H9 (cell line): ENCODE measurements around the gene CBFA2T2. TPM values are rescaled to one million over a fixed set of nuclear protein-coding genes. Genes with fewer than 3 reads are reported as not detected.

Experiments used
- DNase-seq: peaks from one replicate; pipeline ENCODE4 v3.0.0-alpha.2; 2017
- H2AFZ ChIP-seq: one replicate; pipeline ENCODE4 v1.6.1; 2013; ENCODE audit warnings: mild to moderate bottlenecking, low read length, control low read depth, moderate library complexity
- H2AK5ac ChIP-seq: 2 replicates; pipeline ENCODE4 v1.6.1; 2013; ENCODE audit warnings: low read length, control low read depth, mixed read lengths; ENCODE audit not compliant: insufficient read length
- H2BK120ac ChIP-seq: one replicate; pipeline ENCODE4 v1.6.1; 2013; ENCODE audit warnings: low read depth, mild to moderate bottlenecking, low read length, control low read depth, inconsistent platforms; ENCODE audit not compliant: poor library complexity, severe bottlenecking
- H2BK12ac ChIP-seq: 2 replicates; pipeline ENCODE4 v1.6.1; 2013; ENCODE audit warnings: low read length, control low read depth, mixed read lengths, low read depth; ENCODE audit not compliant: insufficient read length
- H2BK15ac ChIP-seq: 2 replicates; pipeline ENCODE4 v1.6.1; 2013; ENCODE audit warnings: low read depth, low read length, control low read depth
- H2BK20ac ChIP-seq: one replicate; pipeline ENCODE4 v1.6.1; 2013; ENCODE audit warnings: low read depth, mild to moderate bottlenecking, low read length, control low read depth, inconsistent platforms; ENCODE audit not compliant: poor library complexity, severe bottlenecking
- H2BK5ac ChIP-seq: 2 replicates; pipeline ENCODE4 v1.6.1; 2013; ENCODE audit warnings: low read length, control low read depth, mixed read lengths; ENCODE audit not compliant: insufficient read length
- H3K14ac ChIP-seq: 2 replicates; pipeline ENCODE4 v1.6.1; 2013; ENCODE audit warnings: low read length, control low read depth; ENCODE audit not compliant: insufficient read depth
- H3K18ac ChIP-seq: 2 replicates; pipeline ENCODE4 v1.6.1; 2013; ENCODE audit warnings: low read depth, mild to moderate bottlenecking, mixed read lengths, low read length, control low read depth; ENCODE audit not compliant: insufficient read length
- H3K23ac ChIP-seq: 2 replicates; pipeline ENCODE4 v1.6.1; 2013; ENCODE audit warnings: low read length, control low read depth, mixed read lengths, low read depth; ENCODE audit not compliant: insufficient read length
- H3K23me2 ChIP-seq: 2 replicates; pipeline ENCODE4 v1.6.1; 2013; ENCODE audit warnings: low read depth, mild to moderate bottlenecking, mixed read lengths, low read length, control low read depth; ENCODE audit not compliant: insufficient read length, poor library complexity, severe bottlenecking
- H3K27ac ChIP-seq: 2 replicates; pipeline ENCODE4 v1.5.1; 2013; ENCODE audit warnings: low read length, control low read depth, mixed read lengths, low read depth; ENCODE audit not compliant: insufficient read length
- H3K27me3 ChIP-seq: 2 replicates; pipeline ENCODE4 v1.6.1; 2013; ENCODE audit warnings: low read length, control low read depth, inconsistent platforms; ENCODE audit not compliant: insufficient read depth
- H3K4ac ChIP-seq: 2 replicates; pipeline ENCODE4 v1.6.1; 2013; ENCODE audit warnings: low read depth, mild to moderate bottlenecking, control low read depth, inconsistent platforms, low read length, moderate library complexity
- H3K4me1 ChIP-seq: 2 replicates; pipeline ENCODE4 v1.6.1; 2013; ENCODE audit warnings: low read length, control low read depth, inconsistent platforms; ENCODE audit not compliant: insufficient read depth
- H3K4me2 ChIP-seq: 2 replicates; pipeline ENCODE4 v1.6.1; 2013; ENCODE audit warnings: low read length, control low read depth, mixed read lengths; ENCODE audit not compliant: insufficient read length, insufficient read depth
- H3K56ac ChIP-seq: 2 replicates; pipeline ENCODE4 v1.6.1; 2013; ENCODE audit warnings: low read depth, mild to moderate bottlenecking, mixed read lengths, low read length, control low read depth; ENCODE audit not compliant: insufficient read length
- H3K79me1 ChIP-seq: 2 replicates; pipeline ENCODE4 v1.6.1; 2013; ENCODE audit warnings: low read depth, mild to moderate bottlenecking, moderate library complexity, low read length, control low read depth, inconsistent platforms; ENCODE audit not compliant: insufficient read depth, poor library complexity, severe bottlenecking
- H3K79me2 ChIP-seq: 2 replicates; pipeline ENCODE4 v1.6.1; 2013; ENCODE audit warnings: low read length, control low read depth, inconsistent platforms; ENCODE audit not compliant: insufficient read depth
- H3K9ac ChIP-seq: 2 replicates; pipeline ENCODE4 v1.6.1; 2013; ENCODE audit warnings: low read length, control low read depth, mixed read lengths; ENCODE audit not compliant: insufficient read length; ENCODE audit errors: extremely low read depth
- H3K9me3 ChIP-seq: one replicate; pipeline ENCODE4 v1.6.1; 2013; ENCODE audit warnings: low read depth, low read length, inconsistent platforms; ENCODE audit not compliant: control insufficient read depth
- H3T11ph ChIP-seq: one replicate; pipeline ENCODE4 v1.6.1; 2013; ENCODE audit warnings: mild to moderate bottlenecking, low read length, control low read depth, inconsistent platforms
- H4K20me1 ChIP-seq: one replicate; pipeline ENCODE4 v1.6.1; 2013; ENCODE audit not compliant: control insufficient read depth, insufficient read length, insufficient read depth
- H4K5ac ChIP-seq: 2 replicates; pipeline ENCODE4 v1.6.1; 2013; ENCODE audit warnings: low read depth, mild to moderate bottlenecking, mixed read lengths, low read length, control low read depth; ENCODE audit not compliant: insufficient read length
- H4K8ac ChIP-seq: replicated peaks from 2 replicates; pipeline ENCODE4 v1.6.1; 2013; ENCODE audit warnings: low read length, control low read depth, mixed read lengths, low read depth; ENCODE audit not compliant: insufficient read length
- H4K91ac ChIP-seq: 2 replicates; pipeline ENCODE4 v1.6.1; 2013; ENCODE audit warnings: low read depth, mild to moderate bottlenecking, moderate library complexity, mixed read lengths, low read length, control low read depth; ENCODE audit not compliant: insufficient read length
- H3K27ac Mint-ChIP-seq, 3 experiments: 2 replicates in 2 of 3; 3 replicates in 1 of 3; pipeline ENCODE4 v1.8.0; 2020 to 2021; ENCODE audit warnings: mixed read lengths in 3 of 3, mild to moderate bottlenecking in 1 of 3, moderate library complexity in 1 of 3
- H3K27me3 Mint-ChIP-seq: 2 replicates; pipeline ENCODE4 v1.8.0; 2021; ENCODE audit warnings: low read depth, mild to moderate bottlenecking, moderate library complexity, mixed read lengths
- H3K36me3 Mint-ChIP-seq, 3 experiments: 2 replicates in 2 of 3; 3 replicates in 1 of 3; pipeline ENCODE4 v1.8.0; 2020 to 2021; ENCODE audit warnings: low read depth in 3 of 3, mixed read lengths in 3 of 3; ENCODE audit not compliant: insufficient read depth in 1 of 3
- H3K4me1 Mint-ChIP-seq, 2 experiments: 2 replicates each; pipeline ENCODE4 v1.8.0; 2020; ENCODE audit warnings: mixed read lengths in 2 of 2
- H3K4me3 Mint-ChIP-seq, 2 experiments: 2 replicates in 1 of 2; 3 replicates in 1 of 2; pipeline ENCODE4 v1.8.0; 2020 to 2021; ENCODE audit warnings: mild to moderate bottlenecking in 2 of 2, mixed read lengths in 2 of 2, moderate library complexity in 1 of 2
- H3K9me3 Mint-ChIP-seq, 2 experiments: 2 replicates in 1 of 2; 3 replicates in 1 of 2; pipeline ENCODE4 v1.8.0; 2020; ENCODE audit warnings: mild to moderate bottlenecking in 2 of 2, mixed read lengths in 2 of 2, moderate library complexity in 1 of 2
- CTCF ChIP-seq: fragments of 200-600 bp; sonication (generic); conservative IDR thresholded peaks from 3 replicates; pipeline ENCODE4 v1.8.0; 2021; ENCODE audit warnings: antibody characterized with exemption, mild to moderate bottlenecking
- WGBS: extraction: QIAGEN DNeasy Blood & Tissue Kit; methylation state at CpG from one replicate; pipeline ENCODE4 v1.1.7; 2013; ENCODE audit warnings: missing lambda C conversion rate, low lambda C conversion rate, mixed read lengths; ENCODE audit not compliant: insufficient read length; ENCODE audit errors: extremely low coverage; 5-methylcytosine and 5-hydroxymethylcytosine counted together
- total RNA-seq: library from RNA; stranded (reverse); gene quantifications from 2 replicates; pipeline ENCODE4 v1.2.1, GENCODE V29; 2021

The CBFA2T2 gene
- total RNA-seq, 1 experiment from 2014 or later, result 11.2 TPM

DNA sequence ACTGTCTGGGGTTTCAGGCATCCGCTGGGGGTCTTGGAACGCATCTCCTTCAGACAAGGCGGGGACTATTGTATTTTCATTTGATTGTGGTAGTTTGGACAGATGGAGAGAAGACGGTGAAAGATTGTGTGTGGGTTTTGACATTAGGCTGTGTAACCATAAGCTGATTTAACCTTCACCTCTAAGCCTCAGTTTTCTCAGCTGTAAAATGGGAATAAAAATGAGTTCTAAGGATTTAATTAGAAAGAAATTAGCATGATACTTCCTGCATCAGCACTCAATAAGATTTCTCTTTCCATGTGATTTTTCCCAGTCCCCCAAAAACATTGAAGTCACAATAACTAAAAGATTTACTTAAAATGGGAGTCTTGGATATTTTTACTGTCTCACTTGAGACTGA, 78.1 kb downstream of the CBFA2T2 start:
- H3K79me1 ChIP-seq, result no peaks in the 10 kb centered on the region
- no peak overlapping the region for H2BK120ac ChIP-seq
- no peaks in the 10 kb centered on the region for H4K20me1 ChIP-seq
- no peaks in the 10 kb centered on the region for H3K9me3 ChIP-seq
- no peak overlapping the region for H3K4ac ChIP-seq
- no peak overlapping the region for H2AK5ac ChIP-seq
- peak overlapping the region in 1 of 2 experiments; percentile 52; a peak in 1 of 5 replicates for H3K4me3 Mint-ChIP-seq
- no peaks in the 10 kb centered on the region; the same call in 1 of the 2 replicates for H3K4me1 ChIP-seq
- no peak overlapping the region for H3K23ac ChIP-seq
- H4K5ac ChIP-seq, result no peak overlapping the region
- no peaks in the 10 kb centered on the region for H3K79me2 ChIP-seq
- no peak overlapping the region for H2BK20ac ChIP-seq
- no CpG with 5 or more reads among the region's 4 CpGs for WGBS
- H3K56ac ChIP-seq, result no peak overlapping the region
- no peak overlapping the region for H2BK12ac ChIP-seq
- H3K27me3 Mint-ChIP-seq, result peaks cover 43% of the 10 kb centered on the region
- peaks cover 3% of the 10 kb centered on the region; the same call in 1 of the 2 replicates for H3K27me3 ChIP-seq
- no peak overlapping the region for H2BK5ac ChIP-seq
- H4K91ac ChIP-seq, result no peak overlapping the region
- no peak for DNase-seq
- no peak for TF ChIP-seq CTCF
- no peak overlapping the region for H2AFZ ChIP-seq
- no peak overlapping the region for H4K8ac ChIP-seq
- H3K9me3 Mint-ChIP-seq, result no peaks in the 10 kb centered on the region
- no peak overlapping the region for H3K27ac ChIP-seq
- peak overlapping the region in 2 of 3 experiments; percentile 28 to 62; a peak in 1 of 7 replicates for H3K27ac Mint-ChIP-seq
- H3K18ac ChIP-seq, result no peak overlapping the region
- no peak overlapping the region for H3K14ac ChIP-seq
- H3K36me3 Mint-ChIP-seq, result no peaks in the 10 kb centered on the region
- no peak overlapping the region for H3T11ph ChIP-seq
- H3K4me1 Mint-ChIP-seq, result peaks cover 38 to 43% of the 10 kb centered on the region in 2 experiments
- H3K23me2 ChIP-seq, result no peaks in the 10 kb centered on the region
- no peak overlapping the region for H2BK15ac ChIP-seq
- no peak overlapping the region for H3K4me2 ChIP-seq
- no peak overlapping the region for H3K9ac ChIP-seq
